ENCODE results near the gene TUBB6. TPM values are rescaled to one million over a fixed set of nuclear protein-coding genes. Genes with fewer than 3 reads are reported as not detected.

TUBB6 gene
- total and polyA plus RNA-seq, 2 of the 8 experiments (the other 6 are each of a cell fraction or from before 2014, with no cell fraction given): 126 to 223 TPM

GRCh38 chr18:12305211-12305610, 2.8 kb upstream of the TUBB6 start:
- Histone ChIP-seq H3K4me2 (ENCODE audit: insufficient read depth in 1 of 2, low read depth in 2 of 2, low read length in 2 of 2) (no peak overlapping the region), H3K27ac (ENCODE audit: low read depth, low read length) (no peak overlapping the region), H4K20me1 (replicated peaks in 1 of 2; ENCODE audit: control insufficient read depth in 1 of 2, insufficient read depth in 2 of 2, low read length in 2 of 2) (peaks cover 0 to 3% of the 10 kb centered on the region in 2 experiments), H4K91ac (replicated peaks; ENCODE audit: insufficient read length, low read length) (peak overlapping the region; percentile 1), H3K4me3 (ENCODE audit: extremely low read depth in 1 of 4, insufficient read depth in 2 of 4, low read depth in 3 of 4, low read length in 4 of 4) (no peak overlapping the region), H3K4me1 (replicated peaks in 1 of 4; ENCODE audit: control insufficient read depth in 3 of 4, insufficient read depth in 4 of 4, low read length in 3 of 4) (peaks cover 0 to 16% (median 12%) of the 10 kb centered on the region in 4 experiments; a peak in 6 of 7 replicates), H3K9ac (replicated peaks in 1 of 4; ENCODE audit: extremely low read depth in 1 of 4, low read depth in 3 of 4, low read length in 3 of 4) (no peak overlapping the region), H2AK5ac (ENCODE audit: low read depth, low read length) (no peak overlapping the region), H4K5ac (ENCODE audit: insufficient read length, low read depth, low read length) (no peak overlapping the region), H3K56ac (replicated peaks; ENCODE audit: insufficient read length, low read depth, low read length) (no peak overlapping the region), H3K23ac (ENCODE audit: insufficient read length) (no peak overlapping the region), H2BK5ac (ENCODE audit: low read depth, low read length) (peak overlapping the region; percentile 16; the same call in 1 of the 2 replicates), H2BK15ac (ENCODE audit: low read length) (peak overlapping the region; percentile 72; the same call in 1 of the 2 replicates), H2BK20ac (ENCODE audit: low read length) (peak overlapping the region; percentile 98), H3K23me2 (ENCODE audit: low read depth, low read length) (peaks cover 11% of the 10 kb centered on the region), H3K79me2 (ENCODE audit: control insufficient read depth in 1 of 2, insufficient read depth in 2 of 2, low read length in 2 of 2) (peaks cover 0 to 6% of the 10 kb centered on the region in 2 experiments; a peak in 3 of 4 replicates), H3K14ac (ENCODE audit: insufficient read length) (no peak overlapping the region), H2BK12ac (ENCODE audit: low read depth, low read length) (peak overlapping the region; percentile 68; the same call in 1 of the 2 replicates), H3K9me3 (ENCODE audit: insufficient read depth in 2 of 2, low read depth in 1 of 2, low read length in 1 of 2) (no peaks in the 10 kb centered on the region), H2BK120ac (replicated peaks; ENCODE audit: low read depth, low read length) (no peak overlapping the region), H4K8ac (ENCODE audit: extremely low read depth, insufficient read depth, low read length) (no peak overlapping the region), H3K4ac (replicated peaks; ENCODE audit: insufficient read length, low read depth, low read length) (no peak overlapping the region), H3K79me1 (ENCODE audit: low read depth, low read length) (no peaks in the 10 kb centered on the region), H3K18ac (ENCODE audit: extremely low read depth, low read length) (no peak overlapping the region; the same call in none of the 2 replicates), H3K36me3 (ENCODE audit: control insufficient read depth in 2 of 4, insufficient read depth in 4 of 4, low read length in 3 of 4) (peaks cover 0 to 6% (median 0%) of the 10 kb centered on the region in 4 experiments; a peak in 1 of 8 replicates), H2AFZ (ENCODE audit: low read length) (no peak overlapping the region), H3K27me3 (replicated peaks in 1 of 4; ENCODE audit: control insufficient read depth in 3 of 4, extremely low read depth in 1 of 4, insufficient read depth in 3 of 4, low read length in 3 of 4) (peaks cover 0 to 29% (median 20%) of the 10 kb centered on the region in 4 experiments; a peak in 5 of 7 replicates)
- POLR2A ChIA-PET (ENCODE audit: partially characterized antibody): interaction anchor here (1.2 to 1.4 kb wide), 3 partner anchors 8 to 31 kb away, joined by 3 read pairs; no protein-coding TSS in a partner anchor
- WGBS, 2 experiments (ENCODE audit: extremely low coverage in 1 of 2, insufficient coverage in 1 of 2, insufficient read length in 1 of 2, insufficient replicate concordance in 2 of 2, low coverage in 1 of 2, low lambda C conversion rate in 2 of 2, missing lambda C conversion rate in 1 of 2): 85% methylated on average over 12 of the region's 12 CpGs; no CpG with 5 or more reads in 1 of the 2 experiments
- DNase-seq (ENCODE audit: low read depth in 1 of 2, low spot score in 2 of 2): no peak
- no peak for TF ChIP-seq TAF7 (optimal IDR thresholded peaks at IDR 0.05; ENCODE audit: borderline replicate concordance, low read depth, low read length)
- no peak for TF ChIP-seq HDAC6 (IDR thresholded peaks at IDR 0.05; ENCODE audit: low read depth, low read length)
- CTCF ChIA-PET (ENCODE audit: partially characterized antibody): no interaction called here
- no peak for FAIRE-seq

All from H1 (cell line).